ENCODE data around the gene NFYB. TPM values are rescaled to one million over a fixed set of nuclear protein-coding genes. Genes with fewer than 3 reads are reported as not detected.
"Not testable (repeated sequence)": the region's sequence is repeated elsewhere in the genome, so short reads cannot be mapped to it uniquely, and the experiment has no call there.

Gene NFYB
- total RNA-seq, 1 experiment from 2014 or later = 27.0 TPM

GRCh38 chr12:104126548-104126947 is 11.5 kb downstream of the NFYB start:
- Histone ChIP-seq H3K27ac (ENCODE audit: low read length) (no peak overlapping the region), H3K4me3 (ENCODE audit: low read length) (no peak overlapping the region), H3K36me3 (ENCODE audit: insufficient read depth, low read length) (peaks cover 48% of the 10 kb centered on the region), H3K4me1 (ENCODE audit: low read length) (peaks cover 10% of the 10 kb centered on the region), H3K9me2 (replicated peaks; ENCODE audit: insufficient read depth, low read length) (no peaks in the 10 kb centered on the region), H3K9ac (ENCODE audit: low read length) (no peak overlapping the region), H3K27me3 (ENCODE audit: low read length) (no peaks in the 10 kb centered on the region), H2AFZ (ENCODE audit: low read length) (no peak overlapping the region), H3K9me3 (ENCODE audit: low read length) (no peaks in the 10 kb centered on the region), H4K20me1 (ENCODE audit: insufficient read depth, low read depth, low read length) (no peaks in the 10 kb centered on the region), H3K79me2 (ENCODE audit: low read length) (peaks cover 30% of the 10 kb centered on the region), H3K4me2 (ENCODE audit: low read depth, low read length, poor library complexity, severe bottlenecking) (no peak overlapping the region)
- DNase-seq = no peak

DNA sequence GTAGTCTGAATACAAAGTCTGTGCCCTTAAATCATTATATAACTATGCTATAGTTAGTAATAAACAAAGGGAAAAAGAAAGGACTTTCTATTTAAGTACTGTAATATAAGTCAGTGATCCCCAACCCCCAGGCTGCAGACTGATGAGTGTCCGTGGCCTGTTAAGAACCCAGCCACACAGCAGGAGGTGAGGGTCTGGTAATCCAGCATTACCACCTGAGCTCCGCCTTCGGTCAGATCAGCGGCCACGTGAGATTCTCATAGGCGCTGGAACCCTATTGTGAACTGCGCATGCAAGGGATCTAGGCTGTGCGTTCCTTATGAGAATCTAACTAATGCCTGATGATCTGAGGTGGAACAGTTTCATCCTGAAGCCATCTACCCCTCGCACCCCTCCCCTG is 15.7 kb downstream of the NFYB start:
- H3K27me3 ChIP-seq (ENCODE audit: low read length) = no peaks in the 10 kb centered on the region
- peaks cover 16% of the 10 kb centered on the region for H3K4me1 ChIP-seq (ENCODE audit: low read length)
- H4K20me1 ChIP-seq (ENCODE audit: insufficient read depth, low read depth, low read length) = no peaks in the 10 kb centered on the region
- no peak for DNase-seq
- no peak overlapping the region for H3K27ac ChIP-seq (ENCODE audit: low read length)
- H3K4me2 ChIP-seq (ENCODE audit: low read depth, low read length, poor library complexity, severe bottlenecking) = no peak overlapping the region
- peaks cover 19% of the 10 kb centered on the region for H3K79me2 ChIP-seq (ENCODE audit: low read length)
- peaks cover 71% of the 10 kb centered on the region for H3K36me3 ChIP-seq (ENCODE audit: insufficient read depth, low read length)
- H3K9me2 ChIP-seq (replicated peaks; ENCODE audit: insufficient read depth, low read length) = no peaks in the 10 kb centered on the region
- no peak overlapping the region for H2AFZ ChIP-seq (ENCODE audit: low read length)
- no peaks in the 10 kb centered on the region for H3K9me3 ChIP-seq (ENCODE audit: low read length)
- H3K4me3 ChIP-seq (ENCODE audit: low read length) = no peak overlapping the region
- H3K9ac ChIP-seq (ENCODE audit: low read length) = no peak overlapping the region

DNA sequence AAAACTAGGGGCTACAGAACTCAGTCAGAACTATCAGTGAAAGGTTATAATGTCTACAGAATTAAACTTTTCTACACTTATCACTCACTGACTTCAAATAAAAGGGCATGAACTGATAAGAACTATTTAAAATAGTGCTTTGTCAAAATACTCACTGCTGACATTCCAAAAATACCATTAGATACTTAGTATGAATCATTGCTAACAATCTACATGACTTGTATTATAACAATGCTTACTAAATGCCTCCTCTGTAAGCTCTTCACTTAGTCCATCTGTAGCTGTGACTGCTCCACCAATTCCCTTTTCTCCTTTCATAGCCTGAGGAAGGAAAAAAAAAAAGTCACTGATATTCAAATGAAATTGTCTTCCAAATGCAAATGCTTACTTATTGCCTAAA is 17.0 kb downstream of the NFYB start:
- Histone ChIP-seq H3K9ac (ENCODE audit: low read length) (no peak overlapping the region), H3K79me2 (ENCODE audit: low read length) (peaks cover 19% of the 10 kb centered on the region), H3K4me1 (ENCODE audit: low read length) (peaks cover 16% of the 10 kb centered on the region), H2AFZ (ENCODE audit: low read length) (no peak overlapping the region), H3K9me3 (ENCODE audit: low read length) (no peaks in the 10 kb centered on the region), H3K36me3 (ENCODE audit: insufficient read depth, low read length) (peaks cover 72% of the 10 kb centered on the region), H4K20me1 (ENCODE audit: insufficient read depth, low read depth, low read length) (no peaks in the 10 kb centered on the region), H3K27ac (ENCODE audit: low read length) (no peak overlapping the region), H3K4me3 (ENCODE audit: low read length) (no peak overlapping the region), H3K9me2 (replicated peaks; ENCODE audit: insufficient read depth, low read length) (no peaks in the 10 kb centered on the region), H3K4me2 (ENCODE audit: low read depth, low read length, poor library complexity, severe bottlenecking) (no peak overlapping the region), H3K27me3 (ENCODE audit: low read length) (no peaks in the 10 kb centered on the region)
- DNase-seq = no peak

GRCh38 chr12:104115587-104115975 is 22.4 kb downstream of the NFYB start:
- Histone ChIP-seq H3K36me3 (ENCODE audit: insufficient read depth, low read length) (peaks cover 50% of the 10 kb centered on the region), H3K27me3 (ENCODE audit: low read length) (no peaks in the 10 kb centered on the region), H4K20me1 (ENCODE audit: insufficient read depth, low read depth, low read length) (no peaks in the 10 kb centered on the region), H2AFZ (ENCODE audit: low read length) (no peak overlapping the region), H3K9ac (ENCODE audit: low read length) (no peak overlapping the region), H3K27ac (ENCODE audit: low read length) (no peak overlapping the region), H3K4me1 (ENCODE audit: low read length) (peaks cover 9% of the 10 kb centered on the region), H3K4me2 (ENCODE audit: low read depth, low read length, poor library complexity, severe bottlenecking) (no peak overlapping the region), H3K79me2 (ENCODE audit: low read length) (peaks cover 15% of the 10 kb centered on the region), H3K4me3 (ENCODE audit: low read length) (no peak overlapping the region), H3K9me3 (ENCODE audit: low read length) (no peaks in the 10 kb centered on the region), H3K9me2 (replicated peaks; ENCODE audit: insufficient read depth, low read length) (no peaks in the 10 kb centered on the region)
- DNase-seq = no peak

- H4K20me1 ChIP-seq (ENCODE audit: insufficient read depth, low read depth, low read length); H3K27me3 ChIP-seq (ENCODE audit: low read length); H2AFZ ChIP-seq (ENCODE audit: low read length); H3K9me2 ChIP-seq (replicated peaks; ENCODE audit: insufficient read depth, low read length); DNase-seq; H3K27ac ChIP-seq (ENCODE audit: low read length); H3K9ac ChIP-seq (ENCODE audit: low read length); H3K4me3 ChIP-seq (ENCODE audit: low read length); H3K4me2 ChIP-seq (ENCODE audit: low read depth, low read length, poor library complexity, severe bottlenecking); H3K9me3 ChIP-seq (ENCODE audit: low read length): not testable (repeated sequence)
- Histone ChIP-seq H3K36me3 (ENCODE audit: insufficient read depth, low read length) (peaks cover 45% of the 10 kb centered on the region; the same call in 1 of the 2 replicates), H3K79me2 (ENCODE audit: low read length) (peaks cover 15% of the 10 kb centered on the region), H3K4me1 (ENCODE audit: low read length) (peaks cover 15% of the 10 kb centered on the region)
Observed at GRCh38 chr12:104114834-104115586, 23.0 kb downstream of the NFYB start.

DNA sequence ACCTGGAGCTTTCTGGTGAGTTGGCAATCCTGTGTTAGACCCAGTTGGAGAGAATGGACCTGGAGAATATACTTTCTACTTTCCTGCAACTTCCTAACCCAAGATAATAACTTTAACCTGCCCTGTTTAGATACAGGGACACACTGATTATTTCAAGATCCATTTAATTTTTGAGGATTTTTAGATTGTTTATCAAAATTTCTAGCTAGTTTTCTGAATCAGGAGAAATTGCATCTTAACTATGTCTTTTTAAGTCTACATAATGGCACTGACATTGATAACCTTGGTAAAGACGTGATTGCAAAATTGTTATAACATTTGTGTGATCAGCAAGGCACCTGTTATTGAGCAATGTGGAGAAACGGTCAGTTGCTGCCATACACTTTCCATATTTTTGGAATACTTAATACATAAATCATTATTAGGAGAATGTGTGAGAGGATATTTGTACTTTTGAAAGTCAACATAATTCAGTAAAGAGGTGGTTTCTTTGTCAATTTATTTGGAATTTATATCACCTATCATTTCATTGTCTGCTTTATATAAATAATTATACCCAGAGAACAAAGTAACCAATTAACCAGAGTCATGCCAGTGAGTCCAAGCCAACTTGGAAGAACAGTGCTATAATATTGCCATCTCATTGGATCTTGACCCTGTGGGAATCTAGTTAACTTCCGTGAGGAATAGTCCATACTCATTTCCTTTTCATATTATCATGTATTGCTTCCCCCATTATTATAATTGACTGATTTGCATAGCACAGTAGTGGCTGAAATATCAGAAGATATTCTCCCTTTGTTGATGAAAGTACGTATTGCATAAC is 28.4 kb downstream of the NFYB start:
- no peak overlapping the region for H3K4me3 ChIP-seq (ENCODE audit: low read length)
- no peaks in the 10 kb centered on the region for H3K79me2 ChIP-seq (ENCODE audit: low read length)
- no peak for DNase-seq
- H3K4me1 ChIP-seq (ENCODE audit: low read length) = peaks cover 39% of the 10 kb centered on the region
- no peaks in the 10 kb centered on the region for H3K27me3 ChIP-seq (ENCODE audit: low read length)
- peaks cover 5% of the 10 kb centered on the region; the same call in 1 of the 2 replicates for H3K36me3 ChIP-seq (ENCODE audit: insufficient read depth, low read length)
- H4K20me1 ChIP-seq (ENCODE audit: insufficient read depth, low read depth, low read length) = no peaks in the 10 kb centered on the region
- H3K9me2 ChIP-seq (replicated peaks; ENCODE audit: insufficient read depth, low read length) = no peaks in the 10 kb centered on the region
- H3K9me3 ChIP-seq (ENCODE audit: low read length) = no peaks in the 10 kb centered on the region
- H3K9ac ChIP-seq (ENCODE audit: low read length) = no peak overlapping the region
- H3K4me2 ChIP-seq (ENCODE audit: low read depth, low read length, poor library complexity, severe bottlenecking) = peak overlapping the region; percentile 8
- H2AFZ ChIP-seq (ENCODE audit: low read length) = no peak overlapping the region
- H3K27ac ChIP-seq (ENCODE audit: low read length) = no peak overlapping the region

DNA sequence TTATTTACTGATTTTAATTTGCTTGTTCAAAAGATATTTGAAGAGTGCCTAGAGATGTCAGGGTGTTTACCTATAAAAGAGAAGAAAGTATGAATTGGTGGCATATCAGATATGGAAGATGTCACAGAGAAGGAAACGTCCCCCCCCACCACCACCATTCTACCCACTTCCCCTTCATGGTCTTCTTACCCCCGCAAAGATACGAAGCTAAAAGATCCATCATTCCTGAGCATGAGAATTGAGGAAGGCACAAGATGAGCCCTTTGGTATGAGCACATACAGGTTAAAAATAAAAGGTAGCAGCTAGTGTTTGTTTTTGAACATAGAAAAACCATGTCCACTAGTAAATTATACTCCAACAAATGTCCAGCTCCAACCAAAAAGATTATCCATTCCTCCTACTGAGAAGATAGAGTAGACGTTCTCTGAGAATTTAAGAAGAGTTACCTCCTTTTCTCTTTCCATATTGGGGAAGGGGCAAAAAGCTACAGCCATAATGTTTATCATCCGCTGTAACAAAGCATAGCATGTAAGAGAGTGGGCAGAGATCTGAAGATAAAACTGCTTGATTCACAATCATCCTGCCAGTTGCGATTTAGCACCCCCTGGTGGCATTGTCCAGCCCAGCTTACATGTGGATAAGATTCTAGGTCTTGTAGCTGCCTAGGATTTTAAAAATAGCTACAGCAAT is 29.1 kb downstream of the NFYB start:
- H2AFZ ChIP-seq (ENCODE audit: low read length) = no peak overlapping the region

GRCh38 chr12:104106965-104107364 is 31.0 kb downstream of the NFYB start:
- Histone ChIP-seq H3K36me3 (ENCODE audit: insufficient read depth, low read length) (no peaks in the 10 kb centered on the region), H3K27me3 (ENCODE audit: low read length) (no peaks in the 10 kb centered on the region), H3K9me3 (ENCODE audit: low read length) (no peaks in the 10 kb centered on the region), H3K9me2 (replicated peaks; ENCODE audit: insufficient read depth, low read length) (no peaks in the 10 kb centered on the region), H4K20me1 (ENCODE audit: insufficient read depth, low read depth, low read length) (no peaks in the 10 kb centered on the region), H3K4me1 (ENCODE audit: low read length) (peaks cover 42% of the 10 kb centered on the region), H3K4me2 (ENCODE audit: low read depth, low read length, poor library complexity, severe bottlenecking) (no peak overlapping the region), H3K9ac (ENCODE audit: low read length) (no peak overlapping the region), H3K27ac (ENCODE audit: low read length) (no peak overlapping the region), H2AFZ (ENCODE audit: low read length) (no peak overlapping the region), H3K4me3 (ENCODE audit: low read length) (no peak overlapping the region), H3K79me2 (ENCODE audit: low read length) (no peaks in the 10 kb centered on the region)
- peak; percentile 45 for DNase-seq

More for the DNA sequence above, 29.1 kb downstream of the NFYB start:
- Histone ChIP-seq H3K4me2 (ENCODE audit: low read depth, low read length, poor library complexity, severe bottlenecking) (no peak overlapping the region), H3K4me1 (ENCODE audit: low read length) (peaks cover 44% of the 10 kb centered on the region), H3K9me2 (replicated peaks; ENCODE audit: insufficient read depth, low read length) (no peaks in the 10 kb centered on the region), H3K27ac (ENCODE audit: low read length) (no peak overlapping the region), H3K4me3 (ENCODE audit: low read length) (no peak overlapping the region), H3K9me3 (ENCODE audit: low read length) (no peaks in the 10 kb centered on the region), H3K27me3 (ENCODE audit: low read length) (no peaks in the 10 kb centered on the region), H3K79me2 (ENCODE audit: low read length) (no peaks in the 10 kb centered on the region), H3K9ac (ENCODE audit: low read length) (no peak overlapping the region), H4K20me1 (ENCODE audit: insufficient read depth, low read depth, low read length) (no peaks in the 10 kb centered on the region), H3K36me3 (ENCODE audit: insufficient read depth, low read length) (no peaks in the 10 kb centered on the region)
- peak; percentile 94 for DNase-seq

All from Karpas-422 (cell line).